ENCODE data around the gene GPI. TPM values are rescaled to one million over a fixed set of nuclear protein-coding genes. Genes with fewer than 3 reads are reported as not detected.

GPI gene
- total RNA-seq, 1 donor: 102 TPM

- TF ChIP-seq CTCF (IDR thresholded peaks at IDR 0.05; ENCODE audit: insufficient read depth, low read depth, low read length): peak; percentile 56
- DNase-seq (ENCODE audit: low read depth): peak; percentile 98
- peak overlapping the region; percentile 59 for H3K4me3 ChIP-seq (ENCODE audit: low read depth, low read length)
These were observed 5.6 kb upstream of the GPI start for GRCh38 chr19:34359140-34359953.

GRCh38 chr19:34359954-34360315, 5.1 kb upstream of the GPI start:
- TF ChIP-seq CTCF (IDR thresholded peaks at IDR 0.05; ENCODE audit: insufficient read depth, low read depth, low read length): no peak
- peak overlapping the region; percentile 59 for H3K4me3 ChIP-seq (ENCODE audit: low read depth, low read length)
- no peak for DNase-seq (ENCODE audit: low read depth)

GRCh38 chr19:34360354-34360909, 4.6 kb upstream of the GPI start:
- no peak for TF ChIP-seq CTCF (IDR thresholded peaks at IDR 0.05; ENCODE audit: insufficient read depth, low read depth, low read length)
- no peak overlapping the region for H3K4me3 ChIP-seq (ENCODE audit: low read depth, low read length)
- DNase-seq (ENCODE audit: low read depth): no peak

- TF ChIP-seq CTCF (IDR thresholded peaks at IDR 0.05; ENCODE audit: insufficient read depth, low read depth, low read length): no peak
- DNase-seq (ENCODE audit: low read depth): no peak
- H3K4me3 ChIP-seq (ENCODE audit: low read depth, low read length): no peak overlapping the region
These were observed 2.3 kb upstream of the GPI start for GRCh38 chr19:34362679-34363069.

GRCh38 chr19:34363094-34363493, 1.9 kb upstream of the GPI start:
- TF ChIP-seq CTCF (IDR thresholded peaks at IDR 0.05; ENCODE audit: insufficient read depth, low read depth, low read length): no peak
- no peak overlapping the region for H3K4me3 ChIP-seq (ENCODE audit: low read depth, low read length)
- DNase-seq (ENCODE audit: low read depth): no peak

- no peak for DNase-seq (ENCODE audit: low read depth)
- TF ChIP-seq CTCF (IDR thresholded peaks at IDR 0.05; ENCODE audit: insufficient read depth, low read depth, low read length): no peak
- H3K4me3 ChIP-seq (ENCODE audit: low read depth, low read length): no peak overlapping the region
These were observed 1.1 kb upstream of the GPI start for GRCh38 chr19:34363930-34364329.

Data from fibroblast of villous mesenchyme (primary cell).